ENCODE results near the gene MICAL3. TPM values are rescaled to one million over a fixed set of nuclear protein-coding genes. Genes with fewer than 3 reads are reported as not detected.
"Not testable (repeated sequence)": the region's sequence is repeated elsewhere in the genome, so short reads cannot be mapped to it uniquely, and the experiment has no call there.

MICAL3 gene
- total RNA-seq, 1 donor from 2014 or later: 61.4 TPM

DNA sequence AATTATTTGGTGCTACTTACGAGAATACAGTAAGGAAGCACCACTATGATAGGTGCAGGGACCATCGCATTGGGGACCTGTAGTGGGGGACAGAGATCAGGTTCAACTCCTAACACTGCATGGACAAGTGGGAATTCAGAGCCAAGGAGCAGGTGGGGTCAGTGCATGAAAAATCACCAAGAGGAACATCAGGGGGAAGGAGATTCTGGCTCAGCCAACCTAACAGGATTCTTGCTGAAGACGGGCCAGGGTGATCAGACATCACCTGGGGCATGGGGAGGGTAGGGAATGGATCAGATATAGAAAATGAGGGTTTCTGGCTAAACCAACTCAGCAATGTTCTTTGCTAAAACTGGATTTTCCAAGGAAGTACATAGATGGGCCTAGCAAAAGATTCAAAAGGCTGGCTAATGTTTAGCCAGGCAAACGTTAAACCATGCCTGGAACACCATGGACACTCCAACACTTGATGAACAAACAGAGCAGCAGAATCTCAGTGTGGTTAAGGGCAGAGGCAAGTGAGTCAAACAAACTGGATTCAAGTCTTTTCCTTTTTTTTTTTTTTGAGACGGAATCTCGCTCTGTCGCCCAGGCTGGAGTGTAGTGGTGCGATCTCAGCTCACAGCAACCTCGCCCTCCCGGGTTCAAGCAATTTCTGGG, 70.0 kb downstream of the MICAL3 start:
- DNase-seq (ENCODE audit: low spot score): no peak

DNA sequence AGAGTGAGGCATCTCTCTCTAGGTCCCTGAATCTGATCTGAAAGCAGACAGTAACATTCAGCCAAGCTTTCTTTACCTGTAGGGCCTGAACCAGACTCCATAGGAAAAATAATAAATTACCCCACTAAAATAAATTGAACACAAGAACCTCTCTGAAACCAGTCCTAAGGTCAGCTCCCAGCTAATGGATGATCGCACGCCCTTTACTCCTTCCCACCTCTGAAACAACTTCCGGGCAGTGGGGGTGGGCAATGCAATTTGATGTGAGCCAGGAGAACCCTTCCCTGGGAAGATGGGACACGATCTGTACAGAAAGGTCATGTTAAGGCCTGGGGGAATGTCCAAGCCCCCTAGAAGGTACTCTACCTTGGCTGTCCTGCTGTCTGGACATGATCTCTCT, 71.2 kb downstream of the MICAL3 start:
- no peak for DNase-seq (ENCODE audit: low spot score)

DNA sequence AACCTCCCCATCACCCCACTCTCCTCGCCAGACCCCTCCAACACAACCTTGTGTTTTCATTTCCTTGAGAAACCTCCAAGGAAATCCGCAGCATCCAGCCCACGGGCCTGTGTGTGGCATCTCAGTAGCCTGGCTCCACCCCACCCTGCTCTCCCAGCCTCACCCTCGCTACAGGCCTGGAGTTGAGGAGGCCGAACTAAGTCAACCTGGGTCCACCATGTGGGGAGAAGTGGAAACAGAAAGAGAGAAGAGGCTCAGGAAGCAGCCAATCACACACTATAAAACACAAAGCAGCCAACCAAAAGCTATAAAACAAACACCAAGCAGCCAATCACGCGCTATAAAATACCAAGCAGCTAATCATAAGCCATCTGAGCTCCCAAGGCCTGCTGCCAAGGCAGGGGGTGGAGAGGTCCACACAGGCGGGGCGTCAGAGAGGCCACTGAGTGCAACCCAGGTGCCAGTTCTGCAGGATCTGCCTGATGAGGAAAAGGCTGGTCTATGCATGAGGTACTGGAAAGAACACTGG, 72.0 kb downstream of the MICAL3 start:
- DNase-seq (ENCODE audit: low spot score): no peak

DNA sequence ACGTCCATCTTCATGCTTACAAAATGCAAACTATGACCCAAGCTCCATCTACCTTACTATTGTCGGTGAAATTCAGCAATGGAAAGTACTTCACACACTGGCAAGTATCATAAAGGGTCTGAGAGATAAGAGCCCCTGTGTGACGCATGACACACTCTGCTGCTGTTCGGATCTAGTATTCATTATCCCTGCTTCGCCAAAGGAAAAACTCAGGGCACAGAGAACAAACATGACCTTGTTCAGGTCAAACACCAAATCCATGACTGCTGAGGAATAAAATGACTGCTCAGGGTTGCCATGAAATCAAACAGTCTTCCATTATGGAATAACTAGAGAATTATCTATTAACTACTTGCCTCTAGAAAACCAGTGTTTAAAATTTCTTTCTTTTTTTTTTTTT, 73.0 kb downstream of the MICAL3 start:
- no peak for DNase-seq (ENCODE audit: low spot score)

DNA sequence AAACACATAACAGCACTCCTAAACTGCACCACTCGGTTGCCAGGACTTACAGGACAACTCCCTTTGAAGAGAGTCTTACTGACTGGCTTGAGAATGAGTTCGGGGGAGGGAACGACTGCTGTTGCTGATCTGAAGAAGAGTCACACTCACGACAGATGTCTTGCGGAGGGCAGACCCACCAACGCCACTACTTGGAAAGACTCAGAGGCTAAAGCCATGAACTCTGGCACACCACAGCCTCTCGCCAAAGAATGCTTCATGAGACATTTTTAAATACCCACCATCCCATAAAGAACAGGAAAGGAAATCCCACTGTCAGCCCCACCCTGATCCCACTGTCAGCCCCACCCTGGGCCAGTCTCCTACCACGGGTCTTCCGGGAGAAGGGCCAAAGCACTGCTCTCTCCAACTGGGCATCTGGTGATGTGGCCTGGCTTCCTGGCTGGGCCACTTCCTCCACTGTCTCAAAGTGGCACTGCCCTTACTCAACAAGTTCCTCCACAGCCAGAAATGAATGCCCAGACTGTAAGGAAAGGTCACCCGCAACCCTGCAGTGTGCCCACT, 73.6 kb downstream of the MICAL3 start:
- no peak for DNase-seq (ENCODE audit: low spot score)

DNA sequence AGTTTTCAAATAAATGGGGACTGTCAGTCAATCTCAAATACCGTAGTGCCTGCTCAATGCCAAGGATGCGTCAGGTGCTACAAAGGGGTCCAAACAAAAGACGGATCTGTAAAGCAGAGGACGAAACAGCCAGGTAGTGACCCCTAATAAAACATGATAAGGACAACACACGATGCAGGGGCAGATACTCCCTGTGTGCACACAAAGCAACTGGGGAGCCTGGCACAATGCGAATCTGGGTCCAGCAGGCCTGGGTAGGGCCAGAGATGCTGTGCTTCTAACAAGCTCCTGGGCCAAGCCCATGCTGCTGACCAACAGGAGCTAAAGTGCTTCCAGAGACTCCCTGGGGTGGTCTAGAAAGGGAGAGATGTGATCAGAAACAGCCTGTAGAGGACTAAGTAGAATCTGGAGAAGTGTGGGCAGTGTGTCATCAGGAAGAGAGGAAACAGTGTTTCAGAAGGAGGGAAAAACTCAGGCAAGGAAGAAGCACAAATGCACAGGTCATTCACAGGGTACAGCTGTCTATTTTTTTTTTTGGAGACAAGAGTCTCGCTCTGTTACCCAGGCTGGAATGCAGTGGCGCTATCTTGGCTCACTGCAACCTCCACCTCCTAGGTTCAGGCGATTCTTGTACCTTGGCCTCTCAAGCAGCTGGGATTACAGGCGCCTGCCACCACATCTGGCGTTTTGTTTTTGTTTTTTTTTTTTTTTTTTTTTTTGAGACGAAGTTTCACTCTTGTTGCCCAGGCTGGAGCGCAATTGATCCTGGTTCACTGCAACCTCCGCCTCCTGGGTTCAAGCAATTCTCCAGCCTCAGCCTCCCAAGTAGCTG, 74.5 kb downstream of the MICAL3 start:
- no peak for DNase-seq (ENCODE audit: low spot score)

DNA sequence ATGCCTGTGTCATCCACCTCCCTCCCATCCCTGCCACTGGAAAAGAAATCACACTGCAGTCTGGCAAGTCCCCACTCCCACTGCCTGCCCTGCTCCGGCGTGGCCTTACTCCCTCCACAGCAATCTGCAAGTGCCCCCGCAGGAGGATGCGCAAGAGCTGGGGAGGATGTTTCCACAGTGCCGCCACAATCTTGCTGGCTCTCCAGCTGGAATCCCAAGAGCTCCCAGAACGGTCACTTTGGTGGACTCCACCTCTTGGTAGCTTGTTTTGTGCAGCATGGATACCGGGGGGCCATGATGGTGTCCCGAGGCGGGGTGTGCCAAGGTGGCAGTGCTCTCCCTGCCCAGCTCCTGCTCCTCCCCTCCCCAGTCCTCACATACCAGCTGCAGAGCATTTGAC, 76.3 kb downstream of the MICAL3 start:
- DNase-seq (ENCODE audit: low spot score): no peak

DNA sequence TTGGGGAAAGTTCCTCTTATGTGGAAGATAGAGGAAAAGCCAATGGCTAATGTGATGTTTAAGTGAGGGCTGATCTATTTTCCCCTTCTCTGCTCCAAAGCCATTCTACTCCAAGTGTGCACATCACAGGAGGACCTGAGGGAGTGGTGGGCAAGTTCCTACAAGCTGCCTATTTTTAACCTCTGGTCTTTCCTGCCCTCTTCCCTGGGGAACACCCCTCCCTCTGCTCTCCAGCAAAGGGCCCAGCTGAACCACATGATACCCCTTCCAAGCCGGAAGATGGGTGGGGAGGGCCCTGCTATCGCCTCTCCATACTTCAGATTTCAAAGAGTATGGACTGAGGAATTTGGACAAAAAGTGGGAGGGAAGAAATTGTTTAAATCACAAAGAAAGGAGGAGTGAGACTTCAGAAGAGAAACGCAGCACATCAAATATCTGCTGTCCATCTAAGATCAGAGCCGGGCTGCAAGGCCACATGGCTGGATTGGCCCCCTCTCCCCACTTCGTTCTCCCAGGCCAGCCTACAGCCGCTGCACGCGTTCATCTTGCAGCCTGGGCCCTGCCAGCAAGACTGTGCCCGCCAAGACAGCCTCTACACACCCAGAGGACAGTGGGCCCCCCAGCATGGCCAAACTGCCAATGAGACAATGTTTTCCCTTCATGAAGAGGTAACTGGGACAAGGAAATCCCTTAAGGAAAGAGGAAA, 77.5 kb downstream of the MICAL3 start:
- no peak for DNase-seq (ENCODE audit: low spot score)

DNA sequence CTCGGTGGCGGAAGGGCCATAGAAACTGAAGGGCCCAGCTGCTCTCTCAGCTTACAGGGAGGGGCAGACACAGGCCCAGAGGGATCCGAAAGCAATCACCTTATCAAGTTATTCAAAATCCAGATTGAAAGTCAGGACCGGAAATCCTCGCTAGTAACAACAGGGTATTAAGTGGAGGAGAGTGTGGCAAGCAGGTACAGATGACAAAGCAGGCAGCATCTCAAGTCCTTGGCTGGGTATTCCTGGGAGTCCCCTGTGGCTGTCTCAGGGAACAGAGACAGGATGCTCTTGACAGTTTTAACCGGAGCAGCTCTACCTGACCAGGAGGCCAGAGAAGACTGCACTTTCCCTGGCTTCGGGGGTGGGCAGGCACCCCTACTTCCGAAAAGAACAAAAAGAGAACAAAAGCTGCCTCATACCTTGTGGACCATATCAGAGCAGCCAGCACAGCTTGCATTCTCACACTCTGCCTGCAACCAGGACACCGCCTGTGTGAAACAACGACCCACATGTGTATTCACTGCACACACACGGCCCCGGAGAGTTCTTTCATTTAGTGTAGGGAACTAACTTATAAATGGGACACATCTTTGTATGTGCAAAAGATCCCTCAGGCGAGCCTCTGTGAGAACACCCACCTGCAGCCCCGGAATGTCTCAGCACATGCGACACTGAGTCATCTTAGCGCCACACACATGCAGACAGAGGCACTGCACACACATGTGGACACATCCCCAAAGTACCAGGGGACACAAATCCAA, 78.3 kb downstream of the MICAL3 start:
- no peak for DNase-seq (ENCODE audit: low spot score)

DNA sequence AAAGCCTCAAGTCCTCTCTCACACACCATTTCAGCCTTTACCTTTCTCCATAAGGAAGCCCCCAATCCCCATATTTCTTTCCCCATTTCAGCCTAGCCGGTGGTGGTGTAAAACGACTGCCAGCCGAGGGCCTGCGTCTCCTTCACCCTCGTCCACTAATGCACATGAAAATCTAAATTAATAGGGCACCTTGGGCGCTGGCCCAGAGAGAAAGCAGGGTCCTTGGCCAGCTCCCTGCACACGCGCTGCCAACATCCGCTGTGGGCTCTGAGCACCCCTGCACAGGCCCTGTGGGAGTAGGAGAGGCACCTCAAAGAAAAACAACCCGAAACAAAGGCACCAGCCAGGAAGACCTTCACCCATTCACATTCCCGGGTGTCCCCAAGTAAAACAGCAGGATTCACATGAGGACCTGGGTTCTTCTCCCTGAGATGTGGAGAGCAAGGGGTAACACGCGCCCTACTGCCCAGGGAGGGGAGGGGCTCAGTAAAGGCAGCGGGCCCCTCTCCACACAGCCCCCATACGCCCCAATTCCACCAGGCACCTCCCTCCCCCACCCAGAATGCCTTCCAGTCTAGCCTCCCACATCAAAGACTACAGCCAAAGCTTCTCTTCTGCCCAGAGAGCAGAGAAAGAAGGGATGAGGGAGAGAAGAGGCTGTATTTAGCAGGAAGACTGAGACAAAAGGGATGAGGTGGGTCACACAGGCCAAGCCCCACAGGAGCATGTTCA, 79.0 kb downstream of the MICAL3 start:
- DNase-seq (ENCODE audit: low spot score): no peak

DNA sequence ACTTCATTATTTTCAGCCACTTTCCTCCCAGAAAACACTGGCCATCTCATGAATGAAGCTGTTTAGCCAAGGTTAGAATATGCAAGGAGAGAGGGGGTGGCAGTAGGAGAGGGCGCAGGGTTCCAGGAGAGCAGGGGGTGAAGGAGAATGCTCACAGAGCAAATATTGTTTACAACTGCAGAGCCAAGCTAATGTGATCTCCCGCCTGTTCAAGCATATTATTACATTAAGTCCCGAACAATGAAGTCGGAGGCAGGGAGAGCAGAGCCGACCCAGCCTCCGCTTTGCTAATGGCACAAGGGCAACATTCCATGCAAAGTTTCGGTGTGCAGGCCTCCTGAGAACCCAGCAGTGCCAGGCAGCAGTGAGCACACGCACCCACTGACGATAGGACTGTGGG, 80.1 kb downstream of the MICAL3 start:
- DNase-seq (ENCODE audit: low spot score): no peak

DNA sequence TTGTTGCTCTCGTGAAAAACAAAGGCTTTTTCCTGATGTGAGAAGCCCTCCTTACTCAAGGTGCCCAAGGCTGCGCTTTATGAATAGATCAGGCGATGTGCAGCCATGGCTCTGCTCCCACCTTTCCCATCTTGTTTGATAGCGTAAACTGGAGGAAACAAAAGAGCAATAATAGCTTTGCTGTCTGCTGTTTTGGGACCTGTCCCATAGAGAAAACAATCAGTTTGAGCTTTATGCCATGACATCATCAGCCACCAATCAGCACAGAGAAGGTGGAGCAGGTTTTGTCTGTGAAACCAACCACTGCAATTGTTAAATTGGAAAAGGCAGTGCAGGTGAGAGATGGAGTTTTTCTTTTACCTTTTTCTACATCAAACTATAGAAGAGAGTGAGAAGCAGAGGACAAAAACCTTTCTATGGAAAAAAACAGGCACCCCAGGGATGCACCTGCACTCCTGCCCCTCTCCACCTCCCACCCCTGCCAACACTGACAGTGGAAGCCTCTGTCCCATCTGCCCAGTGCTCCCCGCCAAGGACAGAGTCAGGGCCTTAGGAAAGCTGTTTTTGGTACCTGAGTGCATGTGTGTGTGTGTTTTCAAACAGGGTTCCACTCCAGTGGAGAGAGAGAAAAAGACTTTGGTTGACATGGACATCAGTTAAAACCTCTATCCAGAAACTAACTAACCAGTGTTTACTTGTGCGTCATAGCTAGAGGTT, 80.7 kb downstream of the MICAL3 start:
- no peak for DNase-seq (ENCODE audit: low spot score)

DNA sequence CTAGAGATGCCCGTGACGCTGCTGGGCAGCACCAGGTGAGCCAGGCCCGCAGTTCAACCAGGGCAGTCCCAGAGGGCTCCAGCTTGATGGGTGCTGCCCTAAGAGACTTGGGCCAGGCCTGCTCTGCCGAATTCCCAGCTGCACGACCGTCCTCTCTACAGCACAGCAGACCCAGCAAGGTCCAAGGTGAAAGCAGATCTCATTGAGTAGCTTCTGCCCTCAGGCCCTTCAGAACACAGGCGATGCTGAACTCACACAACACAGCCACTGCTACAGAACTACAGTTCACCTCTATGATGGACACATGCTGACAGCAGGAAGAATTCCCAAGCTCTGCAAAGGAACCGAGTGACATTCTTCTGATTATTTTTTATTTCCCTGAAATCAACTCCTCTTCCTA, 81.6 kb downstream of the MICAL3 start:
- no peak for DNase-seq (ENCODE audit: low spot score)

DNA sequence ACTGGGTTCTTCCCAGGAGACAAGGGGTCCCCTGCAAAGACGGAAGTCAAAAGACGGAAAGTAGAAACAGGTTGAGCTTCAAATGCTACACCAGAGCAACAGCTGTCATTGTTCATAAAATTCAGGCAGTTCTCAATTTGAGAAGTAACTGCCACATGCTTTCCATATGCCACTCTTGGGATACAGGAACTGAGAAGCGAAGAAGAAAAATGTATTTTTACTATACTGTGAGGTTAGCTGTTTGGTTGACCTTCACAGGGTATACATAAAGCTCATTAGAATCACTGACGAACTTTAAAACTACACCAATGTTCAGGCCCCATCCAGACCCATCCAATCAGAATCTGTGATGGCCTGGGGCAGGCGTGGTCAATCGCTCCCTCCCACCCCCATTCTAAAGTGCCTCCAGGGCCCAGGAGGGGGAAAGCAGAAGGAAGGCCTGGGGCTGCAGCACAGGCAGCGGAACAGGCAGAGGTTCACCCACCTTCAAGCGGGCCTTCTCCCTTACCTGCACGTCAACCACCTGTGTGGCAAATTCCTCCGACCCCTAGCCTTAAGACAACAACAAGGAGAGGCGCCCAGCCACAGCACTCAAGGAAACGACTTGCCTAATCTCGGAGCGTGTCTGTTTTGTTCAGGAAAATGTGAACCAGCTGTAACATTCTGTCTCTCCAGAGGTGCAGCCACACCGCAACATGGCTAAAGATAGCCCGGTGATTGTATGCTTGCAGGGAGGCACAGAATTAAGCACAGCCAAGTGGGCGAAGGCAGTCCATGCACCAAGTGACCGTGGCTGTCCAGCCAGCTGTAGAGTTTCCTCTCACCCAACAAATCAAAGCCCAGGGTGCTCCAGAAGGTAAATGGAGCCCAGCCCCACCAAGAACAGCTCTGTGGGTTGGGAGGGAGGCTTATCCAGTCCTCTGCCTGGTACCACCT, 82.6 kb downstream of the MICAL3 start:
- no peak for DNase-seq (ENCODE audit: low spot score)

DNA sequence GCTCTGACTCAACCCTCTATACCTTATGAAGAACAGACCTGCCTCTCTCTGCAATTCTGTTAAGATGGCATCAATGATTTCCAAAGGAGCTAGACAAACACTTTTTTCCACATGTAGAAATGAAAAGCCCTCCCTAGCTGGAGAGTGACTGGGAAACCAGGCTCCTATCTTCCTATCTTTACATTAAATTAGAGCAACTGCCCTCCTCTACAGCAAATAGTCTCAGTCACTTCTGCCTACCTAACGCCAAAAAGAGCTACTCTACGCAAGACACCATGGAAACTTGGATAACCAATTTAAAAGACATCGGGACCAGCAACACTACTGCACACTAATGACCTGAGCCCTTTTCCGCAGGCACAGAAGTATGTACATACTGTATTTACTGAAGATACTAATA, 84.8 kb downstream of the MICAL3 start:
- no peak for DNase-seq (ENCODE audit: low spot score)

DNA sequence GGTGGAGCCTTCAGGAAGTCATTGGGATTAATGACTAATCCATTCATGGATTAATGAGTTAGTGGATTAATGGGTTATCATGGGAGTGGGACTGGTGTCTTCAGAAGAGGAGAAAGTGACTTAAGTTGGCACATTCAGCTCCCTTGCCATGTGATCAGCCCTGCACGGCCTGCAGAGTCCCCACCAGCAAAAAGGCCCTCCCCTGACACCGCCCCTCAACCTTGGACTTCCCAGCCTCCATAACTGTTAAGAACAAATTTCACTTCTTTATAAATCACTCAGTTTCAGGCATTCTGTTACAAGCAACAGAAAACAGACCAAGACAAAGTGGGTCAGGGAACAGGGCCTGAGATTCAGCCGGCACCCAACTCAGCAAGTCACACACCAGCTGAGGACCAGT, 85.3 kb downstream of the MICAL3 start:
- DNase-seq (ENCODE audit: low spot score): no peak

DNA sequence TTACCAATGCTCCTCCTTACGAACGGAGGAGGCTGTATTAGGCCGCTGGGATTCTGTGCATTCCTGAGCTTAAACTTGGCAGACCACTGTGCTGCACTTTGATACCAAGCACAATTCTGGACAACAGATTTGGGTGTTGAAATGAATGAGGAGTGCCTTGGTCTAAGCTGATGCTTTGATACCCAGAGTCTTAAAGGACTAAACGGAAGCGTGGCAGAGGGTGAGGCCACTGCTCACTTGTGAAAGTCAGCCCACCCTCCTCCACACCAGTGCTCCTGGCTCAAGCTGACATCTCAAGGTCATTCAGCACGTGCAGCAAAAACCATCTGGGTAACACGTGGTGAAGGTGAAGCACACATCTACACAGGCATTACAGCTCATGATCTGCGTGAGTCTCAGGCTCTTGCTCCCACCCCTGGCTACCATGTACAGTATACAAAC, 85.9 kb downstream of the MICAL3 start:
- no peak for DNase-seq (ENCODE audit: low spot score)

DNA sequence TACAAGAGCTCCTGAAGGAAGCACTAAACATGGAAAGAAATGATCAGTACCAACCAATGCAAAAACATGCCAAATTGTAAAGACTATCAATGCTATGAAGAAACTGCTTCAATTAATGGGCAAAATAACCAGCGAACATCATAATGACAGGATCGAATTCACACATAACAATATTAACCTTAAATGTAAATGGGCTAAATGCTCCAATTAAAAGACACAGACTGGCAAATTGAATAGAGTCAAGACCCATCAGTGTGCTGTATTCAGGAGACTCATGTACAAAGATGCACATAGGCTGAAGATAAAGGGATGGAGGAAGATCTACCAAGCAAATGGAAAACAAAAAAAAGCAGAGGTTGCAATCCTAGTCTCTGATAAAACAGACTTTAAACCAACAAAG, 91.9 kb downstream of the MICAL3 start:
- not testable (repeated sequence) for DNase-seq (ENCODE audit: low spot score)

DNA sequence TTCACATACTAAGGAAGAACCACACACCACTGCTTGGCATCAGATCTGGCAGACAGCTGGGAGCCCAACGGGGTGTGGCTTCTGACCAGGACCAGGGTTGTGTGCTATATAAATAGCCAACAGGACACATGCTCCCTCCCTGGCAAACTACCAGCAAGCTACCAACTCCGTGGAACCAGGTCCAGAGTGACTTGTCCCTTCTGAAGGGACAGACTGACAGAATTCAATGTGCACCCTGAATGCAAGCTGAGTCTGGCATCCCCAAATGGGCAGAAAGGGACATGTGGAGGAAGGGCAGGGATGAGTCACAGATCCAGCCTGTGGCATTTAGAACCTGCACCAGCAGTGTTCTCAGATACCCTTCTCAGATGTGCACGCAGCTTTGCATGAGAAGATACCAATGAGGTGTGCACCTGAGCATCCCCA, 92.9 kb downstream of the MICAL3 start:
- DNase-seq (ENCODE audit: low spot score): peak; percentile 39

Data from mucosa of gallbladder (tissue), 1 donor.